ENCODE results near the gene GRAMD2A. TPM values are rescaled to one million over a fixed set of nuclear protein-coding genes. Genes with fewer than 3 reads are reported as not detected.

Gene GRAMD2A
- total RNA-seq, 4 donors from 2014 or later: 0.67 to 4.1 TPM; not detected in 2

DNA sequence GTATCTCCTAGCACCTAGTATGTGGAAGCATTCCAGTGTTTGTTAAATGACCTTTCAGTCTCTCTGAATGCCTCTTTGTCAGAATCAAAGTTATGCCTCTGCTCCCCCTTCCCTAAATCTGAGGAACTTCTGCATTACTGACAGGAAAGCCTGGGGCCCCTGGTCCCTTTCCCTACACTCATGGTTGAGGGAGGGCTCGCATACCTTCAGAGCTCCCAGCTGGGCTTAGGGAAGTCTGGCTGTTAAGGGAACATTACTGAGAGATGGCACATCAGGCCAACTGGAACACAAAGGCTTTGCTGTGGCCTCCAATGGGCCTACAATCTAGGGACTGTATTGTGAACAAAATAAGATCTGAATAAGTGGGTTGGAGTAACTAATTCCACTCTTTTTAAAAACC lies 23.1 kb upstream of the GRAMD2A start:
- TF ChIP-seq, protein P1, sequence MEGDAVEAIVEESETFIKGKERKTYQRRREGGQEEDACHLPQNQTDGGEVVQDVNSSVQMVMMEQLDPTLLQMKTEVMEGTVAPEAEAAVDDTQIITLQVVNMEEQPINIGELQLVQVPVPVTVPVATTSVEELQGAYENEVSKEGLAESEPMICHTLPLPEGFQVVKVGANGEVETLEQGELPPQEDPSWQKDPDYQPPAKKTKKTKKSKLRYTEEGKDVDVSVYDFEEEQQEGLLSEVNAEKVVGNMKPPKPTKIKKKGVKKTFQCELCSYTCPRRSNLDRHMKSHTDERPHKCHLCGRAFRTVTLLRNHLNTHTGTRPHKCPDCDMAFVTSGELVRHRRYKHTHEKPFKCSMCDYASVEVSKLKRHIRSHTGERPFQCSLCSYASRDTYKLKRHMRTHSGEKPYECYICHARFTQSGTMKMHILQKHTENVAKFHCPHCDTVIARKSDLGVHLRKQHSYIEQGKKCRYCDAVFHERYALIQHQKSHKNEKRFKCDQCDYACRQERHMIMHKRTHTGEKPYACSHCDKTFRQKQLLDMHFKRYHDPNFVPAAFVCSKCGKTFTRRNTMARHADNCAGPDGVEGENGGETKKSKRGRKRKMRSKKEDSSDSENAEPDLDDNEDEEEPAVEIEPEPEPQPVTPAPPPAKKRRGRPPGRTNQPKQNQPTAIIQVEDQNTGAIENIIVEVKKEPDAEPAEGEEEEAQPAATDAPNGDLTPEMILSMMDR (IDR thresholded peaks at IDR 0.05): no peak
- no peak for TF ChIP-seq POLR2A (IDR thresholded peaks at IDR 0.05)
- no peaks in the 10 kb centered on the region for H3K9me3 ChIP-seq
- H3K27me3 ChIP-seq: no peaks in the 10 kb centered on the region
- H3K4me1 ChIP-seq: no peaks in the 10 kb centered on the region
- H3K27ac ChIP-seq: no peak overlapping the region
- H3K4me3 ChIP-seq: no peak overlapping the region
- intact Hi-C loops (cut with DNase I; ENCODE audit: low total_unique reads): no loop called here
- no peaks in the 10 kb centered on the region for H3K36me3 ChIP-seq
- no peak for DNase-seq

DNA sequence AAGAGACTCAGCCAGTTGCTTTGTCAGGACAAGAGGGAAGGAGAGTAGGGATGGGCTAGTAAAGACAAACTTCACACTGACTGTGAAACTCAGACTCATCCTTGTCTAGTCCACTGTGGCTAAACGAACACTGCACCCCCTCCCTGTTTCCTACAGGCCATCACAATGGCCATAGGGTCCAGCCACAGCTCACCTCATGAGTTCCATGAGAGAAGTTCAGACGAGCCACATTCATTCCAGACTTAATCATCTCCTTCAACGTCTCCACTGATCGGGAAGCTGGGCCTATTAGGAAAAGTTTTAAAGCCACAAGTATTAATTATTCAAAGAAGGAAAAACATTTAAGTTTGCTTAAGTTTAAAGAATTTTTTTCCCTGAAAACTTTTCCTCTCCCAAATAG lies 19.6 kb upstream of the GRAMD2A start:
- intact Hi-C loops (cut with DNase I; ENCODE audit: low total_unique reads): no loop called here
- Histone ChIP-seq H3K4me3 (no peak overlapping the region), H3K9me3 (no peaks in the 10 kb centered on the region), H3K4me1 (no peaks in the 10 kb centered on the region), H3K27me3 (no peaks in the 10 kb centered on the region), H3K27ac (no peak overlapping the region), H3K36me3 (no peaks in the 10 kb centered on the region)
- TF ChIP-seq, protein P1 (IDR thresholded peaks at IDR 0.05): no peak
- TF ChIP-seq POLR2A (IDR thresholded peaks at IDR 0.05): no peak
- no peak for DNase-seq

GRCh38 chr15:72216079-72216478 lies 18.5 kb upstream of the GRAMD2A start:
- no peak for DNase-seq
- TF ChIP-seq, protein P1 (IDR thresholded peaks at IDR 0.05): no peak
- no peak for TF ChIP-seq POLR2A (IDR thresholded peaks at IDR 0.05)
- Histone ChIP-seq H3K36me3 (no peaks in the 10 kb centered on the region), H3K4me1 (no peaks in the 10 kb centered on the region), H3K27me3 (no peaks in the 10 kb centered on the region), H3K27ac (no peak overlapping the region), H3K9me3 (no peaks in the 10 kb centered on the region), H3K4me3 (no peak overlapping the region)
- intact Hi-C loops (cut with DNase I; ENCODE audit: low total_unique reads): no loop called here

GRCh38 chr15:72207558-72208085 lies 10.0 kb upstream of the GRAMD2A start:
- Histone ChIP-seq H3K36me3 (no peaks in the 10 kb centered on the region), H3K27ac (no peak overlapping the region), H3K4me1 (no peaks in the 10 kb centered on the region), H3K27me3 (no peaks in the 10 kb centered on the region), H3K4me3 (no peak overlapping the region), H3K9me3 (no peaks in the 10 kb centered on the region)
- no peak for DNase-seq
- intact Hi-C loops (cut with DNase I; ENCODE audit: low total_unique reads): loop anchor here (10.0 kb wide), 1 partner anchor 67 kb away; the partner anchor contains the start of gene PARP6
- no peak for TF ChIP-seq POLR2A (IDR thresholded peaks at IDR 0.05)
- TF ChIP-seq, protein P1 (IDR thresholded peaks at IDR 0.05): no peak

DNA sequence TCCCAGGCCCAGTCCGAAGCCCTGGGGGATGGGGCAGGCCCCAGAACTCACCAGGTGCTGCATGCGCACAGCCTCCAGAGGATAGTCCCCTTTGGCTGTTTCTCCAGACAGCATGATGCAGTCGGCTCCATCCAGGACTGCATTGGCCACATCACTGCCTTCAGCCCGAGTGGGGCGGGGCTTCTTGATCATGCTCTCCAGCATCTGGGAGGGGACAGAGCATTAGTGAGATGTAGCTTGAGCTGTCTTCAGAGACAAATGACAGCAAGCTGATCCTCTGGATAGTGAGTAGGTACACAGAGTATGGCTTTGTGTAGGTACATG lies 9.1 kb upstream of the GRAMD2A start:
- Histone ChIP-seq H3K9me3 (no peaks in the 10 kb centered on the region), H3K27me3 (no peaks in the 10 kb centered on the region), H3K4me1 (no peaks in the 10 kb centered on the region), H3K27ac (no peak overlapping the region), H3K36me3 (no peaks in the 10 kb centered on the region), H3K4me3 (no peak overlapping the region)
- intact Hi-C loops (cut with DNase I; ENCODE audit: low total_unique reads): loop anchor here (10.0 kb wide), 1 partner anchor 68 kb away; the partner anchor contains the start of gene PARP6
- no peak for TF ChIP-seq POLR2A (IDR thresholded peaks at IDR 0.05)
- TF ChIP-seq, protein P1 (IDR thresholded peaks at IDR 0.05): no peak
- DNase-seq: no peak

All from uterus (tissue), 4 donors.